ENCODE data around the gene PRIM1. TPM values are rescaled to one million over a fixed set of nuclear protein-coding genes. Genes with fewer than 3 reads are reported as not detected.
"Not testable (repeated sequence)": the region's sequence is repeated elsewhere in the genome, so short reads cannot be mapped to it uniquely, and the experiment has no call there.

Gene PRIM1
- total and polyA plus RNA-seq, 3 experiments from 2014 or later, result 39.6 to 80.5 (median 79.1) TPM

DNA sequence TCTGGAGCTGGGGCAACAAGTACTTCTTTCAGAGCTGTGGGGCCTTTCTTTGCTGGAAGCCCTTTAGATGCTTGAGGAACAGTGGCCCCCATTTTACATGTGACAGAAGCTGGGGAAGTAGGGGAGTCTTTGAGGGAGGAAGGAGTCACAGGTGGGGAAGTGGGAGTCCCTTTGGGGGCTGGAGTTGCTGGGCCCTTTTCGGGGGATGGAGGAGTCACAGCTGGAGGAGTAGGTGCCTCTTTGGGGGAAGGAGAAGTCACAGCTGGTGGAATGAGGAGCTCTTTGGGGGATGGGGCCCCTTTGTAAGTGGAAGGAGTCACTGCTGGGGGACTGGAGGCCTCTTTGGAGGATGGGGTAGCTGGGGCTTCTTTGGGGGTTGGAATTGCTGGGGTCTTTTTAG, 35.7 kb downstream of the PRIM1 start:
- no peaks in the 10 kb centered on the region for H3K27me3 ChIP-seq (ENCODE audit: insufficient read depth, low read length, poor library complexity, severe bottlenecking)
- H3K27ac ChIP-seq (ENCODE audit: low read depth, low read length), result no peak overlapping the region
- peaks cover 0 to 4% of the 10 kb centered on the region in 2 donors for H3K27me3 Mint-ChIP-seq
- no peaks in the 10 kb centered on the region for H3K9me3 ChIP-seq (ENCODE audit: low read length)
- H3K4me3 Mint-ChIP-seq, result peak overlapping the region in 3 of 7 donors; percentile 1 to 22 (median 5)
- no peak overlapping the region for H3K4me3 ChIP-seq (ENCODE audit: low read length)
- peaks cover 58% of the 10 kb centered on the region for H3K36me3 ChIP-seq (ENCODE audit: insufficient read depth, low read length)
- ChIA-PET POLR2A (interaction anchor here (1.4 kb wide), 1 partner anchor 9 kb away, joined by 4 read pairs; the partner anchor contains the start of gene NACA), CTCF (interaction anchor here (0.7 to 1.0 kb wide), 2 partner anchors 29 to 45 kb away, joined by 3 read pairs; no protein-coding TSS in a partner anchor)
- H3K9me3 Mint-ChIP-seq, result no peaks in the 10 kb centered on the region
- peaks cover 45% of the 10 kb centered on the region for H3K4me1 ChIP-seq (ENCODE audit: insufficient read depth, low read length)
- H3K4me1 Mint-ChIP-seq, result peaks cover 48 to 55% (median 54%) of the 10 kb centered on the region in 3 donors
- DNase-seq, result peak in 1 of 5 donors; percentile 1
- peaks cover 10 to 81% (median 27%) of the 10 kb centered on the region in 3 donors for H3K36me3 Mint-ChIP-seq
- peak overlapping the region; percentile 10 to 94 (median 83) for H3K27ac Mint-ChIP-seq

DNA sequence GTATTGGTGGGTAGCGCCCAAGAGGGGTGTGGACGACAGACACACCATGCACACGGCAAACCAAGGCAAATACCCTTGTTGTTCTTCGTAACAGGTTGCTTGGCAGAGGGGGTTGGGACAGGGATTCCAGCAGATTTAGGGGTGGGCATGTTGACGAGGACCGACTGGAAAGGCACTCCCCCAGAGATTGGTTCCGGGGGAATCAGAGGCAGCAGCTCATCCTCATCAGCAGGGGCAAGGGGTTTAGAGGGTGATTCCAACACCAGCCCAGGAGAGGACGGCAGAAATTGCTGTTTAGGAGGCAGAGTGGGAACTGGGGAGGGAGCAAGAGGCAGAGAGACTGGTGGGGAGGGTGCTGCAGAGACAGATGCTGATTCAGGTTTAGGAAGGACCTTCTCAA, 36.3 kb downstream of the PRIM1 start:
- H3K27ac ChIP-seq (ENCODE audit: low read depth, low read length), result no peak overlapping the region
- H3K27me3 ChIP-seq (ENCODE audit: insufficient read depth, low read length, poor library complexity, severe bottlenecking), result no peaks in the 10 kb centered on the region
- Mint-ChIP-seq H3K4me1 (peaks cover 41 to 48% (median 48%) of the 10 kb centered on the region in 3 donors), H3K36me3 (peaks cover 10 to 80% (median 30%) of the 10 kb centered on the region in 3 donors), H3K9me3 (no peaks in the 10 kb centered on the region), H3K27me3 (peaks cover 0 to 4% of the 10 kb centered on the region in 2 donors), H3K27ac (peak overlapping the region in 6 of 8 donors; percentile 7 to 82 (median 58)), H3K4me3 (no peak overlapping the region)
- ChIA-PET CTCF (no interaction called here), POLR2A (interaction anchor here (1.4 kb wide), 1 partner anchor 10 kb away, joined by 4 read pairs; the partner anchor contains the start of gene NACA)
- H3K4me3 ChIP-seq (ENCODE audit: low read length), result no peak overlapping the region
- peak in 1 of 5 donors; percentile 22 for DNase-seq
- H3K36me3 ChIP-seq (ENCODE audit: insufficient read depth, low read length), result peaks cover 57% of the 10 kb centered on the region
- H3K4me1 ChIP-seq (ENCODE audit: insufficient read depth, low read length), result peaks cover 38% of the 10 kb centered on the region
- H3K9me3 ChIP-seq (ENCODE audit: low read length), result no peaks in the 10 kb centered on the region

DNA sequence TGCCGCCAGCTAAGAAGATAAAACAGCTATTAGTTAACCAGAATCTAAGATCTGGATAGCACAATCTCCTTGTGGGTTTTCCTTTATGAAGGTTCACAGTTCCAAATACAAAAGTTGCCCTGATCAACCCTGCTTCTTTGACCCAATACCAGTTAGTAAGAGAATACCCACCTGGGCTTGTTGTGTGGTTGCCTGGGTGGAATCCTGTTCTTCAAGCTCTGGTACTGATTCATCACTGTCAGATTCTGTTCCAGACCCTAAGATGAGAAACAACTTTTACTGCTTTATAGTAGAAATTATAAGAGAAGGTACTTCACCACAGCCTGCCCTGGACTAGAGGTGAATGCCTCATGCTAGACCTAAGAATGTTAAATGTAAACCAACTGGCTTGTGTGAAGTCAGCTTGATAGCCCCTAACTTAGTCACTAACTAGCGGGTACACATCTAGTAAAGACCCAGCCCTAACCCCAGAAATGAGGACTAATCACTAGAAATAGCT, 37.6 kb downstream of the PRIM1 start:
- H3K27ac Mint-ChIP-seq, result peak overlapping the region in 5 of 8 donors; percentile 15 to 82 (median 57)
- Histone ChIP-seq H3K27me3 (ENCODE audit: insufficient read depth, low read length, poor library complexity, severe bottlenecking) (no peaks in the 10 kb centered on the region), H3K27ac (ENCODE audit: low read depth, low read length) (no peak overlapping the region), H3K4me3 (ENCODE audit: low read length) (no peak overlapping the region), H3K4me1 (ENCODE audit: insufficient read depth, low read length) (peaks cover 25% of the 10 kb centered on the region), H3K9me3 (ENCODE audit: low read length) (no peaks in the 10 kb centered on the region), H3K36me3 (ENCODE audit: insufficient read depth, low read length) (peaks cover 45% of the 10 kb centered on the region)
- ChIA-PET CTCF (no interaction called here), POLR2A (no interaction called here)
- no peaks in the 10 kb centered on the region for H3K9me3 Mint-ChIP-seq
- H3K27me3 Mint-ChIP-seq, result no peaks in the 10 kb centered on the region
- H3K36me3 Mint-ChIP-seq, result peaks cover 10 to 67% (median 24%) of the 10 kb centered on the region in 3 donors
- no peak overlapping the region for H3K4me3 Mint-ChIP-seq
- peaks cover 28 to 35% (median 34%) of the 10 kb centered on the region in 3 donors for H3K4me1 Mint-ChIP-seq
- peak in 1 of 5 donors; percentile 3 for DNase-seq

DNA sequence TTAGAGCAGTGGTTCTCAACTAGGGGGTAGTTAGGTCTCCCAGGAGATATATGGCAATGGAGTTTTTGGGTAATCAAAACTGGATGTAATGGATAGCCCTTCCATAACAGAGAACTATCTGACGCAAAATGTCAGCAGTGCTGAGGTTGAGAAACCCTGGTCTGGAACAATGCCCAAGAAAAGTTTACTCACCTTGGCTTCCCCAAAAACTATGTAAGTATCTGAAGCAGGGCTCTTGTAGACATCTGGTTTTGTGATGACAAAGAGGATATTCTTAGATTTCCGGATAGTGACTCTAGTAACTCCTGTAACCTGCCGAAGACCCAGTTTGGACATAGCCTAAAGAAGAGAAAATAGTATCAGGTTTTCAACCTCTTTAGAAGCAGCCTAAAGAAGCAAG, 38.8 kb downstream of the PRIM1 start:
- Histone ChIP-seq H3K36me3 (ENCODE audit: insufficient read depth, low read length) (peaks cover 36% of the 10 kb centered on the region), H3K4me1 (ENCODE audit: insufficient read depth, low read length) (peaks cover 14% of the 10 kb centered on the region), H3K9me3 (ENCODE audit: low read length) (no peaks in the 10 kb centered on the region), H3K27me3 (ENCODE audit: insufficient read depth, low read length, poor library complexity, severe bottlenecking) (no peaks in the 10 kb centered on the region), H3K4me3 (ENCODE audit: low read length) (no peak overlapping the region), H3K27ac (ENCODE audit: low read depth, low read length) (no peak overlapping the region)
- ChIA-PET POLR2A (no interaction called here), CTCF (no interaction called here)
- Mint-ChIP-seq H3K4me1 (peaks cover 19 to 26% (median 24%) of the 10 kb centered on the region in 3 donors), H3K27ac (no peak overlapping the region), H3K4me3 (no peak overlapping the region), H3K36me3 (peaks cover 10 to 58% (median 24%) of the 10 kb centered on the region in 3 donors), H3K27me3 (no peaks in the 10 kb centered on the region), H3K9me3 (no peaks in the 10 kb centered on the region)
- DNase-seq, result no peak

DNA sequence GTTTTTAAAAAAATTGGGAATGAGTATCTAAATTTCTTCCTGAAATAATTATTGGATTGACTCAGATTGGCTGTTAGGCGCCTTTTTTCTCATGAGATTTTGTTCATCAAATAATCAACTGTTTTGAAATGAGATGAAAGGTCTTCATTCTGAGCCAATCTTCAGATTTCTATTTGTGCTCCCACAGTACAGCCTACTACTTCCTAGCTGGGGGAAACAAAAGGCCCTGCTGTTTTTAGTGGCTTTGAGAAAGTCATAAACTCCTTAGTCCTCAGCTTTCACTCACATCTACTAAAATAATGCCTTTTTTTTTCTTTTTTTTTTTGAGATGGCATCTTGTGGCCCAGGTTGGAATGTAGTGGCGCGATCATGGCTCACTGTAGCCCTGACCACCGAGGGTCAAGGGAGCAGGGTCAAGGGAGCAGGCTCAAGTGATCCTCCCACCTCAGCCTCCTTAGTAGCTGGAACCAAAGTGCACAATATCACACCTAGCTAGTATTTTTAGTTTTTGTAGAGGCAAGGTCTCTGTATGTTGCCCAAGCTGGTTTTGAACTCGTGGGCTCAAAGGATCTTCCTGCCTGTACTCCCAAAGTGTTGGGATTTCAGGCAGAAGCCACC, 42.3 kb downstream of the PRIM1 start:
- H3K36me3 Mint-ChIP-seq, result peaks cover 10 to 37% (median 24%) of the 10 kb centered on the region in 3 donors
- peaks cover 26% of the 10 kb centered on the region for H3K36me3 ChIP-seq (ENCODE audit: insufficient read depth, low read length)
- no peaks in the 10 kb centered on the region for H3K27me3 ChIP-seq (ENCODE audit: insufficient read depth, low read length, poor library complexity, severe bottlenecking)
- no peak overlapping the region for H3K4me3 ChIP-seq (ENCODE audit: low read length)
- H3K4me1 ChIP-seq (ENCODE audit: insufficient read depth, low read length), result no peaks in the 10 kb centered on the region
- H3K27ac ChIP-seq (ENCODE audit: low read depth, low read length), result no peak overlapping the region
- H3K27me3 Mint-ChIP-seq, result no peaks in the 10 kb centered on the region
- no peak for DNase-seq
- CTCF ChIA-PET, result no interaction called here
- H3K27ac Mint-ChIP-seq, result peak overlapping the region in 3 of 8 donors; percentile 8 to 60 (median 11)
- H3K4me3 Mint-ChIP-seq, result no peak overlapping the region
- POLR2A ChIA-PET, result interaction anchor here (0.7 kb wide), 1 partner anchor 252 kb away, joined by 6 read pairs; no protein-coding TSS in a partner anchor
- no peaks in the 10 kb centered on the region for H3K9me3 ChIP-seq (ENCODE audit: low read length)
- peaks cover 0 to 1% (median under 1%) of the 10 kb centered on the region in 3 donors for H3K4me1 Mint-ChIP-seq
- H3K9me3 Mint-ChIP-seq, result no peaks in the 10 kb centered on the region

DNA sequence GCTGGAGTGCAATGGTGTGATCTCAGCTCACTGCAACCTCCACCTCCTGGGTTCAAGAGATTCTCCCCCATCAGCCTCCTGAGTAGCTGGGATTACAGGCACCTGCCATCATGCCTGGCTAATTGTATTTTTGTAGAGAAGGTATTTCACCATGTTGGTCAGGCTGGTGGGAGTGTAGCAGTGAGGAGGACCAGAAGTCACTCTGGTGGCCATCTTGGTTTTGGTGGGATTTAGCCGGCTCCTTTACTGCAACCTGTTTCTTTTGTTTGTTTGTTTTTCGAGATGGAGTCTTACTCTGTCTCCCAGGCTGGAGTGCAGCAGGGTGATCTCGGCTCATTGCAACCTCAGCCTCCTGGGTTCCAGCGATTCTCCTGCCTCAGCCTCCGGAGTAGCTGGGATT, 47.6 kb downstream of the PRIM1 start:
- CTCF ChIA-PET; H3K36me3 Mint-ChIP-seq; H3K9me3 Mint-ChIP-seq; H3K27me3 Mint-ChIP-seq; H3K4me1 Mint-ChIP-seq; H3K27ac ChIP-seq (ENCODE audit: low read depth, low read length); H3K4me1 ChIP-seq (ENCODE audit: insufficient read depth, low read length); H3K36me3 ChIP-seq (ENCODE audit: insufficient read depth, low read length); H3K27me3 ChIP-seq (ENCODE audit: insufficient read depth, low read length, poor library complexity, severe bottlenecking); H3K9me3 ChIP-seq (ENCODE audit: low read length); H3K27ac Mint-ChIP-seq; H3K4me3 ChIP-seq (ENCODE audit: low read length); DNase-seq; H3K4me3 Mint-ChIP-seq: not testable (repeated sequence)
- POLR2A ChIA-PET, result interaction anchor here (0.6 kb wide), 2 partner anchors 183 to 580 kb away, joined by 4 read pairs; partner anchors contain the start of gene RBMS2

DNA sequence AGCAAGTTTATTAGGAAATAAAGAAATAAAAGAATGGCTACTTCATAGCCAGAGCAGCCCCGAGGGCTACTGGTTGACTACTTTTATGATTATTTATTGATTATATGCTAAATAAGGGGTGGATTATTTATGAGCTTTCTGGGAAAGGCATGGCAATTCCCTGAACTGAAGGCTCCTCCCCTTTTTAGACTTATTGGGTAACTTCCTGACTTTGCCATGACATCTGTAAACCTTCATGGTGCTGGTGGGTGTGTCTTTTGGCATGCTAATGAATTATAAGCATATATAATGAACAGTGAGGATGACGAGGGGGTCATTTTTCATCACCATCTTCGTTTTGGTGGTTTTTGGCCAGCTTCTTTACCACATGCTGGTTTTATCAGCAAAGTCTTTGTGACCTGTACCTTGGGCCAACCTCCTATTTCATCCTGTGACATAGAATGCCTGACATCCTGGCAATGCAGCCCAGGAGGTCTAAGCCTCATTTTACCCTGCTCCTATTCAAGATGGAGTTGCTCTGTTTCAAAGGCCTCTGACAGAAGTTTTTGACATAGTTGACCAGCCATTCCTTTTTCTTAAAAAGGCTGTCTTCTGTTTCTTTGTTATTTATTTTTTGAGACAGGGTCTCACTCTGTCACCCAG, 53.0 kb downstream of the PRIM1 start:
- Mint-ChIP-seq H3K4me3 (no peak overlapping the region), H3K27ac (no peak overlapping the region), H3K4me1 (peaks cover 0 to 2% (median 2%) of the 10 kb centered on the region in 3 donors), H3K9me3 (no peaks in the 10 kb centered on the region), H3K27me3 (peaks cover 0 to 3% of the 10 kb centered on the region in 2 donors), H3K36me3 (no peaks in the 10 kb centered on the region)
- no peaks in the 10 kb centered on the region for H3K4me1 ChIP-seq (ENCODE audit: insufficient read depth, low read length)
- H3K27ac ChIP-seq (ENCODE audit: low read depth, low read length), result no peak overlapping the region
- H3K36me3 ChIP-seq (ENCODE audit: insufficient read depth, low read length), result no peaks in the 10 kb centered on the region
- DNase-seq, result no peak
- ChIA-PET CTCF (no interaction called here), POLR2A (no interaction called here)
- no peak overlapping the region for H3K4me3 ChIP-seq (ENCODE audit: low read length)
- no peaks in the 10 kb centered on the region for H3K9me3 ChIP-seq (ENCODE audit: low read length)
- H3K27me3 ChIP-seq (ENCODE audit: insufficient read depth, low read length, poor library complexity, severe bottlenecking), result no peaks in the 10 kb centered on the region

Data from CD8-positive, alpha-beta memory T cell (primary cell).